RKO (cell line): Measurements from ENCODE around the gene DSC1.
"Not testable (repeated sequence)": the region's sequence is repeated elsewhere in the genome, so short reads cannot be mapped to it uniquely, and the experiment has no call there.

ENCODE experiments used
- DNase-seq: peaks from one replicate; pipeline ENCODE4 v3.0.0-alpha.2; 2016; ENCODE audit warnings: low spot score

Gene DSC1, protein sequence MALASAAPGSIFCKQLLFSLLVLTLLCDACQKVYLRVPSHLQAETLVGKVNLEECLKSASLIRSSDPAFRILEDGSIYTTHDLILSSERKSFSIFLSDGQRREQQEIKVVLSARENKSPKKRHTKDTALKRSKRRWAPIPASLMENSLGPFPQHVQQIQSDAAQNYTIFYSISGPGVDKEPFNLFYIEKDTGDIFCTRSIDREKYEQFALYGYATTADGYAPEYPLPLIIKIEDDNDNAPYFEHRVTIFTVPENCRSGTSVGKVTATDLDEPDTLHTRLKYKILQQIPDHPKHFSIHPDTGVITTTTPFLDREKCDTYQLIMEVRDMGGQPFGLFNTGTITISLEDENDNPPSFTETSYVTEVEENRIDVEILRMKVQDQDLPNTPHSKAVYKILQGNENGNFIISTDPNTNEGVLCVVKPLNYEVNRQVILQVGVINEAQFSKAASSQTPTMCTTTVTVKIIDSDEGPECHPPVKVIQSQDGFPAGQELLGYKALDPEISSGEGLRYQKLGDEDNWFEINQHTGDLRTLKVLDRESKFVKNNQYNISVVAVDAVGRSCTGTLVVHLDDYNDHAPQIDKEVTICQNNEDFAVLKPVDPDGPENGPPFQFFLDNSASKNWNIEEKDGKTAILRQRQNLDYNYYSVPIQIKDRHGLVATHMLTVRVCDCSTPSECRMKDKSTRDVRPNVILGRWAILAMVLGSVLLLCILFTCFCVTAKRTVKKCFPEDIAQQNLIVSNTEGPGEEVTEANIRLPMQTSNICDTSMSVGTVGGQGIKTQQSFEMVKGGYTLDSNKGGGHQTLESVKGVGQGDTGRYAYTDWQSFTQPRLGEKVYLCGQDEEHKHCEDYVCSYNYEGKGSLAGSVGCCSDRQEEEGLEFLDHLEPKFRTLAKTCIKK

DNA sequence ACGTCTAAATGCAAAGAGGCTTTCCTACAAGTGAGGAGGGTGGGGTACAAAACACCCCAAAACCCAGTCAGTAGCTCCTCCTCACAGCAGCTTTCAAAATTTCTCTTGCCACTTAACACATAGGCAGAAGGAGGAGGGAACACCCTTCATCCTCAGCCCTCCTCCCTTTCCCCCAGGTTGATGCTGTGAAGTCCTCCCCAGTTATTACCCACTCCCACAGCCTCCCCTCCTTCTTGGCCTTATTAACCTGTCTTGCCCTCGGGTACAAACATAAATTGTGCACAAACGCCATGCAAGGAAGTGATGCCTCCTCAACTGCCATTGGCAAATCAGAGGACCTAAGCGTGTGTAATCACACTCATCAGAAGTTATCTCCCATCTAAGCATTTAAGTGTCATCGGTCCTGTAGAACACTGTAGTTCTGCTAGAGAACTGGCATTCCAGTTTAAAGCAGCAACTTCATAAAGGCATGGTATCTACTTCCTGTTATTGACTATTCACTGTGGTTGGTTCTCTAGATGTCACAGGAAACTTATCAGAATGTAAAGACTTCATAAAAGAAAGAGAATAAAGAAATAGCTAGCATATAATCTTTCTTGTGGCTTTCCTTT lies at the start of gene DSC1:
Gene DSC1 (minus strand): TSS at position 32 of the 611 bp plus-strand sequence. CDS start 262 bp downstream, outside the sequence.
- no peak for DNase-seq

DNA sequence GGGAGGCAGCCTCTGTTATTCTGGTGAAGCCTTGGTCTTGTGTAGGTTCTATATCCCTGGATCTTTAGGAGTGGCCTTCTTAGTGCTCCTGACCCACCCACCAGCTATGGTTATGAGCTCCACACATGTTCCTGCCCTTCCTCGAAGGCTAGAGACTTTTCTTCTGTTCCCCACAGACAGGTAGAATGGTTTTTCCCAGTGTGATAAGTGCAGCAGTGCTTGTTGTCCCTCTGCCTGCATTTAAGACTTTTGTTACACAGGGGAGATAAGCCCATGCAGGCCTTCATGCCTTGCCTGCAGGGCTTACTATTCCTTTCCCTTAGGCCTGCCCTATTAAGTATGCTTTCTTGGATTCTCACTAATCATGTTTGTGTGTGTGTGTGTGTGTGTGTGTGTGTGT lies 48.4 kb upstream of the DSC1 start:
- DNase-seq = no peak

DNA sequence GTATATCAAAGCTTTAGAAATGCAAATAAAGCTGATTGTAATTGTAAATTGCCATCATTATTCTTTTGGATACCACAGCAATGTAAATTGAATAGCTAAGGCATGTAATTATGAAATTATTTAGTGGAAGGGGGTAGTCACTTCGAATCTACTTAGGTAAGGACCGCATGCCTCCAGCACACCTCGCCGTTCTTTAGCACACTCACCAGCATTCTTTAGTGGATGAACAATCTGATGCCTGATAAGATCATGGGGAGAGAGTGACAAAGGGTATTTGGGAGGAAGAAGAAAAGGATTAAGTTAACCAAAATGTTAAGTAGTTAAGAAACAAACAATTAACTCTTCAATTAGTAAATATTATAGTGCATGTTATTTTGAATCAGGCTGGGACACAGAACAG lies 46.4 kb upstream of the DSC1 start:
- no peak for DNase-seq

DNA sequence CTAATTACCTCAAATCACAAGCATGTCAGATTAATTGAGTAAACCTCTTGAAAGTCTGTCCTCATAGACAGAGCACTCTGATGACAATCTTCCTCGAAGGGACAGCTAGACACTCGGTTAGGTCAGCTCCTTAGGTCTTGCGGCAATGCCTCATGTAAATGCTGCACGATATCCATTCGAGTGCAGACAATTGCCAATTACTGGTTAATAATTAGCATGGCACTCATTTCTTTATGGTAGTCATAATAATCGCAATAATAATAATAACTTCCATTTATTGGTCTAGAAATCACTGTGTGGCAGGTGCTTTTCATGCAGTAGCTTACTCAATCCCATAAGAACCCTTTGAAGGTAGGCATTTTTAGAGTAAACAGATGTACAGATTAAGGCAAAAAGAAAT lies 44.7 kb upstream of the DSC1 start:
- no peak for DNase-seq

DNA sequence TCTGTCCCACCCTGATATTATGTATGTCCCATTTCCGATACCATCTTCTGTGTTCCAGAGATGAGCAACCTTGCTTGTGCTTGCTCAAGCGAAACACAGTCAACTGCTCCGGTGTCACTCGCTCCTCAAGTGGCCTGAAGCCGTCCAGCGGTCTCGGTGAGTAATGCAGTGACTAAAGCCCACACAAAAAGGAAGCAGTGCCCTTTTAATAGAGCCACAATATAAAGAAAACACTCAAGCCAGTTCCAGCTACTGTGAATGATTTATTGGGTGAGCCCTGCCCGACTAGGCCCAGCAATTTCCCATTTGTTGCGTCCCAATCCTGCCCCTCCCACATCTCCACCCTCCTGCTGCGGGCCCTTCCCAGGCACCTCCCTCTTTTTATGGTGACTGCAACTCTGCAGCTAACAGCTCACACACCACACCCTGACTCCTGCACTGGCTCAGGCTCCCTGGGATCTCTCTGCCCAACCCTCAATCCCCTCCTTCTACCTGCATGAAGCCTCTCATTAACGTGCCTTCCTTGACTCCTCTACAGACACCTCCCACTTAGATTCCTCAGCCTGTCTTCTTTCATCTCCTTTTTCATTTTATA lies 44.2 kb upstream of the DSC1 start:
- peak; percentile 78 for DNase-seq

DNA sequence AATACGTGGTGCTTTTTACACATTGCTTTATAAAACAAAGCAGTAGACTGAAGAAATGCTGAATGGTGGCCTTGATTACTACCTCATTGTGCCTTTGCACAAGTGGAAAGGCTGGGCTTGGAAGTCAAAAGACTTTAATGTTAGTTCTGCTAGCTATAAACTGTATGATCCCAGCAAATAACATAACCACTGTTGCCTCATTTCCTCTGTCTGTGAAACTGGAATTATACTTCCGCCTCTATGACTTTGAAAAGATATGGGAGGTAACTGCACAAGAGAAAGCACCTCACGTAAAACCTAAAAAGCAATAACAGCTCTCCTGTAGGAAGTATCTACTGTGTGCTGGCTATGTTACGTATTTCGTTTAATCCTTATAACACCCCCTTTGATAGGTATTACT lies 43.4 kb upstream of the DSC1 start:
- DNase-seq = no peak

DNA sequence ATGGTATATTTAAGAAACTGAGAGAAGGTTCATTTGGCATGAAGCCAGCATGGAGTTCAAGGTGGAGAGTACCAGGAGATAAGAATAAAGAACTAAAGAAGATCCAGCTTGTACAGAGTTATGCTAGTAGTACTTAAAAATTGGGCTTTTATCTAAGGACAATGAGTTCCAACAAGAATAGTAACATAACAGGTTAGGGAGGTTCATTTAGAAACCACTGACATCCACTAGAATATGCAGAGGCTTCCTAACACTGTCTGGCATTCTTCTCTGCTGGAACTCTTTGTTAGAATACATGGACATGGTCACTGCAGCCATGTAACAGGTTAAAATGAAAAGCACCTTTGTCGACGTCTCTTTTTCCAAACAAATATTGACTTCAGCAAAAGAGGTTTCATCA lies 42.6 kb upstream of the DSC1 start:
- no peak for DNase-seq

DNA sequence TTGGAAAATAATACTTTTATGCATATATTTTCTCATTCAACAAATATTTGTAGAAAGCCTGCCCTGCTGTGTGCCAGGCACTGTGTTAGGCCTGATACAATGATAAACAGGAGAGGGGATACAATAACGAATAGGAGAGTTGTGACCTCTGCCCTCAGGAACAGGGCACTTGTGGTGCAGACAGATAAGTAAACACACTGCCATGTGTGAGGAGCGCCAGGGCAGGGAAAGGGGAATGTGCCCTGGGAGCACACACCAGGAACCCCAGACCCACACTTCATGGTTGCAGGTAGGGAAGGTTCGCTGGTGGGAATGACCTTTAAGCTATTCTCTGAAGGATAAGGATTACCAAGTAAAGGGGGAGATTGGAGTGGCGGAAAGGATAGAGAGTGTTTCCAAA lies 42.2 kb upstream of the DSC1 start:
- no peak for DNase-seq

DNA sequence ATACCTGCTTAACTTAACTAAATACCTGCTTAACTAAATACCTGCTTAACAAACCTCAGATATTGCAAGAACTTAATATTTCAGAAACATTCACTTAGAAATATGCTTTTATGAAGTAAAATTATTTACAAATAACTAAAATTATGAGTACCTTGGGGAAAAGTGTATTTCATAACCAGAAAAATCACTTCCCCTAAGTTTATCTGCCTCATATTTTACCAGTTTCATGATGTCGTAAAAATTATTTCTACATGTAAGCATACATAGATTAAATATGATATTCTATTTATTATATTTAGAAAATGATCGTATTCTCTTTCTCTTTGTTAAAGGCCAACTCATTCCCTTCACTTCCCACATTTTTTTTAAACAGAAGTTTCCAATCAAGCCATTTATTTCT lies 41.5 kb upstream of the DSC1 start:
- no peak for DNase-seq

DNA sequence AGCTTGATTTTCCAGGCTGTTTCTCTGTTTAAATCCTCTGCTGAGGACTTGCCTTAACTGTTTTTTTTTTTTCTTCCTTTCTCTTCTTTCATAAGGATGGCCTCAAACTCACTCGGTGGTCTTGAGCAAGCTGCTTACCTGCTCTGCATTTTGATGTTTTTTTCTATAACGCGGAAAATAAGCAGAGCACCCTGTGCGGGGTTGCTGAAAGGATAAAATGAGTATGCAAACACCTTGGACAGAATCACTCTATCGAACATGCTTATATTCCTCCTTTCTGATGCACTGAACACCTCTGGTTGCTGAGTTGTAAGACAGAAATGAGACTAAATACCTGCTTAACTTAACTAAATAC lies 41.1 kb upstream of the DSC1 start:
- DNase-seq = no peak

DNA sequence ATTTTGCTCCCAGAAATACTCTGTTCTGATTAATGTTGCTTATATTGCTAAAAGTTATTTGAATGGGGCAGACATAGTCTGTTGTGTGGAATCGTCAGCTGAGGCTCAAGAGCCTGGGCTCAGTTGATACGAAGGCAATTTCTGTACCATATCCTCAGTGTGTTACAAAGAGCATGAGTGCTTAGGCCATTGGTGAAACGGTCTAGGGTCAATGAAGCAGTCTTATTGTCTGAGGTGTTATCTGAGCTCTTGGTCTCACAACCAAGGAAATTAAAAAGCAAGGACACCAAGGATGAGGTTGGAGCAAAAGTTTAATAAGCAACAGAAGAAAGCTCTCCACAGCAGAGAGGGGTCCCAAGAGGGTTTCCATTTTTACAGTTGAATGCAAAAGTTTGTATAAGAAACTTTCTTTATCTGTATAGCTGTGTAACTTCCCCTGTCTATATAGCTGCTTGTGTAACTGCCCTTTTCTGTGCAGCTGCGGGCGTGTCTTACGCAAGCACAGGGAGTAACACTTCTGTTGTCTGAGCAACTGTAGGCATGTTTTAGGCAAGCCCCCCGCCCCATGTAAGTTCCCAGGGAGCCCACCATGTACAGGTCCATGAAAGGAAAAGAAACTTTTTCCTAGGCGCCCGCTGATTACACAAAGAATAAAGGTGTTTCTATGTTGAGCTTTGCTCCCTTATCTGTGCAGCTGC lies 40.6 kb upstream of the DSC1 start:
- no peak for DNase-seq

DNA sequence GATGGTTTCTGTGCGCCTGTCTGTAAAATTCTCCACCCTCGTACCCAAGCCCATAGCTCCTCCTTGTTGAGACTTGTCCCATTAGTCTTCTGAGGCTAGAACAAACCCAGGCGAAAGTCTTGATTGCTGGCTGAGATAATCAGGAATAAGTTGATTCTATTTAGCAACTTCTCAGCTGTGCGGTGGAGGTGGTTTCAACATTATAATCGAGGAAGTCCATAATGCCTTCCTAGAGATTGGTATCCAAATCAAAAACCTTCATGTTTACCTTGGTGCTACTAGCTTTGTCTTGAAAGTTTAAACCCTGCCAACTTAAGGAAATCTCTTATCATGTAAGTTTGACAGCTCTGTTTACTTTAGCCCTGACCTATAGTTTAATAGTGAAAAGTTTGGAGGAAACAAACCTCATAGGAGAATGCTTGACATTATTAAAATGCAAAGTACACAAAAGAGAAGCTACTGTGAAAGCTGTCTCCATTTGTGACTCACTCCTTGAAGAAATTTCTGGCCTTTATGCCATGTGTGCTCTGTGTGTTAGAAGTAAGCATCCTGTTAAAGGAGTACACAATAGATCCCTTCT lies 36.6 kb upstream of the DSC1 start:
- no peak for DNase-seq

DNA sequence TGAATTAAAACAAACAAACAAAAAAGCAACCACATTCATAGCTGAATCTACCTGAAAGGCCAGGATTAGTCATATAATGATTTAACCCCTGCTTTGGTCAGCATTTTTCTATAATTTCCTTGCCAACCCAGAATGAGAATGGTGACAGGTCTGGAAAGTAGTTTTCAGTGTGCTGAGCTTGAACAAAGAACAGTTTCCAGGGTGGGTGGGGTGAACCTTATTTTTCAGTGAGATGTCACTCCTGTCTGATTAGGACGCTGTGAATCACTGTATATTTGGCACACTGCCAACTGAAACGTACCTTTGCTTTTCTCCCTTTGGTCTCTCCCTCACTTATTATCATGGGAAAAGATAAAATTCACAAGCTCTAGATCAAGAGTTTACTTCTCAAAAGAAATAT lies 35.0 kb upstream of the DSC1 start:
- no peak for DNase-seq

DNA sequence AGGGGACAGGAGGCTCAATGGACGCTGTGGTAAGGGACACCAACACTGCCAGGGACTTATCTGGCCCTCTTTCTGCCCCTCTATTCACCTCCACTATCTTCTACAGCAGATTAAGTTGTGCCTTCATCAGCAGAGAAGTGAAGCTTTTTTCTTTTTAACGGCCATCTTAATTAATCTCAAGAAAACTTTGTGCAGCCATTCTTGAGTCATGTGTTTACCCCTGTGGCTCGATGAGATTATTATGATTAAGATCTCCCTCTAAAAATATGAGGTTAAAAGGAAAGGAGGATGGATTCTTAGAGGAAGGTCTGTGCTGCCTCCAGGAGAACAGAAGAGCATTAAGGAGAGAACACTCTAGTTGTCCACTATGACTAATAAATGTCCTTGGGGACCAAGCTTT lies 32.4 kb upstream of the DSC1 start:
- no peak for DNase-seq

DNA sequence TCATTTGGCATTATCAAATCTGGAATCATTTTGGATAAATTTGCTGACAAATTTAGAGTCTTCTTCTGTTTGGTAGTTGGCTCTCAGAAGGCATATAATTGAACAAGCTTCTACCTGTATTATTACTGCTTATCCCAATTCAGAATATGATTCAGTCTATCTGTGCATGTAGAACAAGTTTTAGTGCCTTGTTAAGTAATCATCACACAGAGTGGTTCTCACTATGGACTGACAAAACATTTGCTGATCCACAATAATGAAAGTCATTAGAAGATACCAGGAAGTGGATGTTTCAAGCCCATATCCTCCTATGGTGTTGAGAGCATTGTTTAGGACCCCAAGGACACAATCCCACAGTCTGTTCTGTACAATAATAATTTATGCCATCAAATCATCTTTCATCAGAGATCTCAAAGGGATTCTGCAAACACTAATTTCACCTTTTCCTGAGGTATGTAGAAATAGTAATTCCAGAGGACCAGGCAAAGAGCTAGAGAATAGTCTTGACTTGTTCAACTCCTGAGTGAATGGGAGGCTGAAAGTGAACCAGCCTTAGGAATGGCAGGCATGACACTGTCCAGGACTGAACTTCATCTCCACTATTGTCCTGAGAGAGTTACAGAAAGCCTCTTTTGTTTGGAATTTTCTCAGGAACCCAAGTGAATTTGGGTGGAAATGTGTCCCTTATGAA lies 29.6 kb upstream of the DSC1 start:
- DNase-seq = no peak

DNA sequence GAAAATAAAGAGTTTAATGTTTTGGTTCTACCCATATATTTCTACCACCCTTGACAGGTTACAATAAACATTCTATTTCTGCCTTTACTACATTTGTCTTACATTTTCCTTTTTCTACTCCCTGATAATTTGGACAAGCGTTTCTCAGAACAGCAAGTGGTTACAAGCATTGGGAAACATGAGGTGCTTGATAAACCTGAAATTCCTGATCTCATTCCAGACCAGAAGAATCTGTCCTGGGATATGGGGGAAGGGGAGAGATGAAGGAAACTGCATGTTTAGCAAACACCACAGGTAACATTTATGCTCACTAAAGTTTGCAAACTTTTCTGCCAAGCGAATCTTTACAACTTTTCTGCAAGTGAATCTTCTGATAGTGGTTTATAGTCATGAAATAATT lies 28.3 kb upstream of the DSC1 start:
- no peak for DNase-seq

DNA sequence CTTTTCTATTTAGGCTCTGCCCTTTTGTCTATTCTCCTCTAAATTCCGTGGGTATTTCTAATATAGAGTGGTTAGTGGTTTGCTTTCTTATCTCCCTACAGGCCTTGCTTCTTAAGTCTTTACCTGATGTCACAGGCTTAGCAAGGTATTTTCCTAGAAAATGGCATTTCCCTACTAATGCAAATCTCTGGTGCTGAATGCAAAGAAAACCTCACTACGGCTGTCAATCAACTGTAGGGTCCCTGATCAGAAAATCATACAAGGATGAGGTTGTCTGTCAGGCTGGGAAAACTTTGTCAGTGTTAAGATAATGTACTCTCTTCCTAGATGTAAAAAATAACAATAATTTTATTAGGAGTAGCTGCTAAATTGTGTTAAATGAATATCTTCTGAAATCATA lies 27.1 kb upstream of the DSC1 start:
- DNase-seq = no peak

DNA sequence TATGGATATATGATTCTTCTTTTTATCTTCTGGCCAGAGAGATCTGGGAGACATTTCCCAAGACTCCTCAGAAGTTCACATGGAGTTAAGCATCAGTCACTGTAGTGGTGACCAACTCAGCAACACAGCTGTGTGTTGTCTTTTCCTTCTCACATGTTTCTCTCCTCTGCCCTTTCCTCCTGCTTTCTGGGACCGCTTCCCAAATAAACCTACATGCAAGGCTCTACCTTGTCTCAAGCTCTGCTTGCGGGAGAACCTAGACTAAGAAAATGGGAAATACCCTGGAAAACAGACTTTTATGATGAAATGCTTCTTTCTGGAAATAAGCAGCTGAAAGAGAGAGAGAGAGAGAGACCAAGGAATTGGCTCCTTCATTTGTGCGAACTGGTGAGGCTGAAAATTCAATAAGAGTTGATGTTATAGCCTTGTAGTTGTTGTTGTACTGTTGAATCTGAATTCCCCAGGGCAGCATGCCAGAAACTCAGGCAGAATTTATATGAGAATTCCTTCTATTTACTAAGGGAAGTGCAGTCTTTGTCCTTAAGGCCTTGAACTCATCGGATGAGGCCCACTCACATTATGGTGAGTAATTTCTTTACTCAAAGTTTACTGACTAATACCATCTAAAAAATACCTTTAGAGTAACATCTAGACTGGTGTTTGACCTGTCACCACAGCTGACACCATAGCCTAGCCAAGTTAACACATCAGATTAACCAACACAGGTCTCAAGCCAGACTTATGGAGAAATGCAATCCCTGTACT lies 22.7 kb upstream of the DSC1 start:
- peak; percentile 13 for DNase-seq

DNA sequence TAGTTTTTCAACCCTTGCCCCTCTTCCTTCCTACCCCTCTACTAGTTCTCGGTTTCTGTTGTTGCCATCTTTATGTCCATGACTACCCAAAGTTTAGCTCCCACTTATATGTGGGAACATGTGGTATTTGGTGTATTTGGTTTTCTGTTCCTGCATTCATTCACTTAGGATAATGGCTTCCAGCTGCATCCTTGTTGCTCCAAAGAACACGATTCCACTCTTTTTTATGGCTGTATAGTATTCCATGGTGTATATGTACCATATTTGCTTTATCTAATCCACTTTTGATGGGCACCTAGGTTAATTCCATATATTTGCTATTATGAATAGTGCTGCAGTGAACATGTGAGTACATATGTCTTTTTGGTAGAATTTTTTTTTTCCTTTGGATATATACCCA lies 20.6 kb upstream of the DSC1 start:
- no peak for DNase-seq

DNA sequence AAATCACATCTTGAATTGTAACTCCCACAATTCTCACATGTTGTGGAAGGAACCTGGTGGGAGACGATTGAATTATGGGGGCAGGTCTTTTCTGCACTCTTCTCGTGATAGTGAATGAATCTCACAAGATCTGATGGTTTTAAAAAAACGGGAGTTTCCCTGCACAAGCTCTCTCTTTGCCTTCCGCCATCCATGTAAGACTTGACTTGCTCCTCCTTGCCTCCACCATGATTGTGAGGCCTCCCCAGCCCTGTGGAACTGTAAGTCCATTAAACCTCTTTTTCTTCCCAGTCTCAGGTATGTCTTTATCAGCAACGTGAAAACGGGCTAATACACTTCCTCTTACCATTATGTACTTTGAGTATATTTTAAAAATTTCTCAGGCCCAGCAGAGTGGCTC lies 14.7 kb upstream of the DSC1 start:
- DNase-seq = not testable (repeated sequence)
